Transverse colon (tissue), 4 donors: ENCODE data around the gene ARHGEF33. TPM values are rescaled to one million over a fixed set of nuclear protein-coding genes. Genes with fewer than 3 reads are reported as not detected.
"Not testable (repeated sequence)": the region's sequence is repeated elsewhere in the genome, so short reads cannot be mapped to it uniquely, and the experiment has no call there.

Source experiments
- DNase-seq: peaks from one replicate; pipeline ENCODE4 v3.0.0-alpha.2; 2019
- H3K27ac ChIP-seq, 4 donors: fragments of 200-600 bp; sonication (generic); 2 replicates each; pipeline ENCODE4 v1.5.1; 2016 to 2018; ENCODE audit warnings: inconsistent platforms in 4 of 4
- H3K27me3 ChIP-seq: fragments of 200-600 bp; sonication (generic); 2 replicates; pipeline ENCODE4 v1.5.1; 2017; ENCODE audit warnings: inconsistent platforms
- H3K36me3 ChIP-seq, 4 donors: fragments of 200-600 bp; sonication (generic); 2 replicates each; pipeline ENCODE4 v1.5.1; 2017 to 2019; ENCODE audit warnings: inconsistent platforms in 4 of 4
- H3K4me1 ChIP-seq, 4 donors: fragments of 200-600 bp; sonication (generic); 2 replicates each; pipeline ENCODE4 v1.5.1; 2017 to 2020; ENCODE audit warnings: inconsistent platforms in 4 of 4
- H3K4me3 ChIP-seq, 4 donors: fragments of 200-600 bp; sonication (generic); 1 replicate in 1 of 4; 2 replicates in 3 of 4; pipeline versions ENCODE4 v1.5.1 to v1.6.1; 2017 to 2019; ENCODE audit warnings: inconsistent platforms in 4 of 4
- H3K9me3 ChIP-seq, 2 donors: fragments of 200-600 bp; sonication (generic); 2 replicates each; pipeline ENCODE4 v1.5.1; 2017 to 2019; ENCODE audit warnings: inconsistent platforms in 2 of 2
- EP300 ChIP-seq: sonication (generic); formaldehyde crosslinking; IDR thresholded peaks from one replicate; pipeline ENCODE4 v1.6.1; 2017; ENCODE audit warnings: antibody characterized with exemption, low read depth
- POLR2A ChIP-seq: fragments of 450-650 bp; IDR thresholded peaks from one replicate; pipeline ENCODE4 v1.6.1; 2016; ENCODE audit warnings: antibody characterized with exemption, mild to moderate bottlenecking, moderate library complexity
- POLR2AphosphoS5 ChIP-seq, 3 donors: sonication (generic); formaldehyde crosslinking; IDR thresholded peaks; one replicate each; pipeline ENCODE4 v1.6.1; 2016; ENCODE audit warnings: antibody characterized with exemption in 3 of 3
- WGBS, 2 donors: methylation state at CpG; one replicate each; pipeline ENCODE4 v1.1.5; 2018; ENCODE audit warnings: low coverage in 1 of 2; 5-methylcytosine and 5-hydroxymethylcytosine counted together
- in situ Hi-C, 4 donors: fragments of 200-750 bp; cut with MboI; loops; one replicate each; pipeline versions ENCODE4 v1.15.0 to v1.15.1; 2017; ENCODE audit warnings: low sequenced_read_pairs in 3 of 4, low pct_ligation_motif_present in 1 of 4, low pct_unique_long_range_greater_than_20kb in 1 of 4
- intact Hi-C: fragments of 100-400 bp; cut with DNase I; formaldehyde crosslinking; loops from one replicate; pipeline ENCODE4 v1.15.1; 2023; ENCODE audit warnings: low total_unique reads
- total RNA-seq, 4 donors: library from RNA; depleted of rRNA; stranded (reverse); fragments of >200 nt; gene quantifications; one replicate each; pipeline ENCODE4 v1.1.0, GENCODE V29; 2016
- TF ChIP-seq, protein P1 (sequence below), 5 experiments: fragments of 200-600 bp in 3 of 5; fragments of 450-650 bp in 2 of 5; sonication (generic) in 3 of 5; IDR thresholded peaks; 1 replicate in 2 of 5; 2 replicates in 3 of 5; pipeline ENCODE4 v1.5.1; 2016 to 2017; ENCODE audit warnings: antibody characterized with exemption in 5 of 5, inconsistent platforms in 3 of 5, mild to moderate bottlenecking in 2 of 5, moderate library complexity in 1 of 5

Gene ARHGEF33
- total RNA-seq, 4 donors from 2014 or later, result 0.14 to 0.32 TPM; not detected in 2

DNA sequence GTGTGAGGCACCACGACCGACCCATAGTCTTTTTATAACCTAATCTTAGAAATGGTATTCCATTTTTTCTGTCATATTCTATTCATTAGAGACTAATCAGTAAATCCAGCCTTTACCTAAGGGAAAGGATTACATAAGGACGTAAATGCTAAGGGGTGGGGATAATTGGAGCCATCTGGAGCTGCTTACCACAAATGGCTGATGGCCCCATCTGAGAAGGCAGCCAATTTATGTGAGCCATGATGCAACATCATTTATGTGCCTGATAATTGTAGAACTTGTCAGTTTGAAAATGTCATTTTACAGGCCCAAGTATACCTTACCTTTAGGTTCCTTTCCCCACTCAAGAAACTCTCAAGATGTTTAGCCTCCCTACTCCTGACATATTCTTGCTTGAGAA lies 44.0 kb downstream of the ARHGEF33 start:
- DNase-seq, result no peak
- in situ Hi-C loops, result no loop called here
- H3K4me3 ChIP-seq, result no peak overlapping the region
- TF ChIP-seq, protein P1, sequence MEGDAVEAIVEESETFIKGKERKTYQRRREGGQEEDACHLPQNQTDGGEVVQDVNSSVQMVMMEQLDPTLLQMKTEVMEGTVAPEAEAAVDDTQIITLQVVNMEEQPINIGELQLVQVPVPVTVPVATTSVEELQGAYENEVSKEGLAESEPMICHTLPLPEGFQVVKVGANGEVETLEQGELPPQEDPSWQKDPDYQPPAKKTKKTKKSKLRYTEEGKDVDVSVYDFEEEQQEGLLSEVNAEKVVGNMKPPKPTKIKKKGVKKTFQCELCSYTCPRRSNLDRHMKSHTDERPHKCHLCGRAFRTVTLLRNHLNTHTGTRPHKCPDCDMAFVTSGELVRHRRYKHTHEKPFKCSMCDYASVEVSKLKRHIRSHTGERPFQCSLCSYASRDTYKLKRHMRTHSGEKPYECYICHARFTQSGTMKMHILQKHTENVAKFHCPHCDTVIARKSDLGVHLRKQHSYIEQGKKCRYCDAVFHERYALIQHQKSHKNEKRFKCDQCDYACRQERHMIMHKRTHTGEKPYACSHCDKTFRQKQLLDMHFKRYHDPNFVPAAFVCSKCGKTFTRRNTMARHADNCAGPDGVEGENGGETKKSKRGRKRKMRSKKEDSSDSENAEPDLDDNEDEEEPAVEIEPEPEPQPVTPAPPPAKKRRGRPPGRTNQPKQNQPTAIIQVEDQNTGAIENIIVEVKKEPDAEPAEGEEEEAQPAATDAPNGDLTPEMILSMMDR (IDR thresholded peaks at IDR 0.05), result no peak
- TF ChIP-seq POLR2AphosphoS5 (IDR thresholded peaks at IDR 0.05), result no peak
- no peak for TF ChIP-seq EP300
- TF ChIP-seq POLR2A, result no peak
- no peak overlapping the region for H3K27ac ChIP-seq
- H3K4me1 ChIP-seq, result no peaks in the 10 kb centered on the region
- intact Hi-C loops, result no loop called here
- no peaks in the 10 kb centered on the region for H3K36me3 ChIP-seq
- no peaks in the 10 kb centered on the region for H3K9me3 ChIP-seq
- WGBS, 2 donors, result 91 to 93% methylated on average over 2 to 3 of the region's 3 CpGs
- H3K27me3 ChIP-seq, result no peaks in the 10 kb centered on the region

GRCh38 chr2:38934742-38935141 lies 45.1 kb downstream of the ARHGEF33 start:
- WGBS, 2 donors, result 64 to 66% methylated on average over 5 of the region's 5 CpGs
- H3K9me3 ChIP-seq, result no peaks in the 10 kb centered on the region
- no peaks in the 10 kb centered on the region for H3K27me3 ChIP-seq
- H3K4me3 ChIP-seq, result no peak overlapping the region
- TF ChIP-seq POLR2A (no peak), POLR2AphosphoS5 (IDR thresholded peaks at IDR 0.05) (no peak), EP300 (no peak)
- TF ChIP-seq, protein P1 (IDR thresholded peaks at IDR 0.05), result no peak
- H3K4me1 ChIP-seq, result no peaks in the 10 kb centered on the region
- intact Hi-C loops (no loop called here), in situ Hi-C loops (no loop called here)
- H3K36me3 ChIP-seq, result no peaks in the 10 kb centered on the region
- no peak overlapping the region for H3K27ac ChIP-seq
- no peak for DNase-seq

DNA sequence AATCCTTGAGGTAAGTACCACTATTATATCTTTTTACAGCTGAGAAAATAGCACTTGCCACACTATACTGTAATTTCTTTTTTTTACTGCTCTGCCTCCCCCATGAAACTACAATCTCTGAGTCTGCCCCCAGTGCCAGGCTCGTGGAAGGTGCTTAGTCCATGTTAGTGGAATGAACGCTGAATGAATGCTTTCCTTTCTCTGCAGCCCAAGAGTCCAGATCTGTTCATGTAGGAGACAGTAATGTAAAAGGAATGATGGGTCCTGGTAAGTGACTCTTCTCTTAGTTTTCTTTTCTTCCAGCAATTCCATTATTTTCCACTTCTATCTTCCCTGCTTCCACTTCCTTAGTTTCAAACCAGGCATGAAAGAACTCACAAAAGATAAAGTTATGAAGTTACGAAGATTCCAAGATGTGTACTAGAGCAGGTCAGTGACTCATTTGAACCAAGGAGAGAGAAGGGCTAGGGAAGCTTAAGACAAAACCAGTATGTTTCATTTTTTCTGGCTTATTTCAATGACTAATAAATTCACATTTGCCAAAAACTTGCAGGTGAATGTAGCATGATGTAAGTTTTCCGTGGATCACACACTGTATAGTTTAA lies 46.0 kb downstream of the ARHGEF33 start:
- intact Hi-C loops (no loop called here), in situ Hi-C loops (no loop called here)
- no peak for TF ChIP-seq POLR2AphosphoS5 (IDR thresholded peaks at IDR 0.05)
- no peak for TF ChIP-seq POLR2A
- TF ChIP-seq, protein P1 (IDR thresholded peaks at IDR 0.05), result no peak
- no peak for TF ChIP-seq EP300

DNA sequence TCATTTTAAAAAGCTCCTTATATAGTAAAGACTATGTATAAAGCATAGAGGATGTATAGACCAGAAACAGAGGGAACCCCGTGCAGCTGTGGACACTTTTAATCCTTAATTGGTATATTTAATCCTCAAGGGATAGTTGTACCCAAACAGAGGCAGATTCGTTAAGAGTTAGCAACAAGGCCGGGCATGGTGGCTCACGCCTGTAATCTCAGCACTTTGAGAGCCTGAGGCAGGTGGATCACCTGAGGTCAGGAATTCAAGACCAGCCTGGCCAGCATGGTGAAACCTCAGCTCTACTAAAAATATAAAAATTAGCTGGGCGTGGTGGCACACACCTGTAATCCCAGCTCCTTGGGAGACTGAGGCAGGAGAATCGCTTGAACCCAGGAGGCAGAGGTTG lies 46.8 kb downstream of the ARHGEF33 start:
- in situ Hi-C loops, result not testable (repeated sequence)

More for the DNA sequence above, 46.0 kb downstream of the ARHGEF33 start:
- Histone ChIP-seq H3K27me3 (no peaks in the 10 kb centered on the region), H3K36me3 (no peaks in the 10 kb centered on the region), H3K4me1 (no peaks in the 10 kb centered on the region), H3K9me3 (no peaks in the 10 kb centered on the region), H3K4me3 (no peak overlapping the region), H3K27ac (no peak overlapping the region)
- no peak for DNase-seq
- WGBS, 2 donors, result 82 to 86% methylated on average over 4 of the region's 4 CpGs

DNA sequence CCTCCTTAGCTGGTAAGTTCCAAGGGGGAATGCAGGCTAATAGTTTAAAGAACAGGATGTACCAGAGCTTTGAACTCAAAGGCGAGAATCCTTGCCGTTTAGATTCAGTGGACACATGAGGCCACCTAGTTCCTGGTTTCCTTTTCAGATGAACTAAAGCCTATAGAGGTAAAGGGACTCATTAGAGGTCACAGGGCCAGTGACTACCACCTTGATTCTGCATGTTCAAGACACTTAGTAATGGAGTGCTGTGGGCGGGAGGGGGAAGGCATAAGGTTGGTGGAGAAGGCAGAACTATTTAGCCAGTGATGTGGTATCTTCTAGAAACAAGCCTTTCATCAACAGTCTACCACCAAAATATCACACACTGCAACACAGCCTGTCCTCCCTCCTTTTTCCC lies 47.9 kb downstream of the ARHGEF33 start:
- TF ChIP-seq EP300, result no peak
- TF ChIP-seq, protein P1 (IDR thresholded peaks at IDR 0.05), result no peak
- TF ChIP-seq POLR2AphosphoS5 (IDR thresholded peaks at IDR 0.05), result no peak
- no peak for TF ChIP-seq POLR2A
- Histone ChIP-seq H3K4me1 (no peaks in the 10 kb centered on the region), H3K4me3 (no peak overlapping the region), H3K27ac (no peak overlapping the region), H3K9me3 (no peaks in the 10 kb centered on the region), H3K27me3 (no peaks in the 10 kb centered on the region), H3K36me3 (no peaks in the 10 kb centered on the region)
- 89 to 91% methylated on average over 3 of the region's 3 CpGs for WGBS, 2 donors
- in situ Hi-C loops, result no loop called here
- DNase-seq, result no peak
- intact Hi-C loops, result no loop called here

More for the DNA sequence above, 46.8 kb downstream of the ARHGEF33 start:
- WGBS, 2 donors, result 75 to 89% methylated on average over 2 to 6 of the region's 6 CpGs
- H3K27me3 ChIP-seq, H3K4me1 ChIP-seq, DNase-seq, intact Hi-C loops, H3K9me3 ChIP-seq, H3K36me3 ChIP-seq, H3K4me3 ChIP-seq, H3K27ac ChIP-seq: not testable (repeated sequence)
